ENCODE measurements around the gene KRTAP10-12. TPM values are rescaled to one million over a fixed set of nuclear protein-coding genes. Genes with fewer than 3 reads are reported as not detected.
"Not testable (repeated sequence)": the region's sequence is repeated elsewhere in the genome, so short reads cannot be mapped to it uniquely, and the experiment has no call there.

The KRTAP10-12 gene
- polyA plus RNA-seq, result not detected
- long read RNA-seq, donor 1, result 0 reads
- long read RNA-seq, donor 2, result 0 reads
- long read RNA-seq, donor 3, result 0 reads
- long read RNA-seq, donor 4, result 0 reads
- long read RNA-seq, donor 5, result 0 reads
- long read RNA-seq, donor 6, result 0 reads
- long read RNA-seq, donor 7, result 0 reads
- long read RNA-seq, donor 8, result 0 reads
- long read RNA-seq, donor 9, result 0 reads
- long read RNA-seq, donor 10, result 0 reads
- long read RNA-seq, donor 11, result 0 reads

DNA sequence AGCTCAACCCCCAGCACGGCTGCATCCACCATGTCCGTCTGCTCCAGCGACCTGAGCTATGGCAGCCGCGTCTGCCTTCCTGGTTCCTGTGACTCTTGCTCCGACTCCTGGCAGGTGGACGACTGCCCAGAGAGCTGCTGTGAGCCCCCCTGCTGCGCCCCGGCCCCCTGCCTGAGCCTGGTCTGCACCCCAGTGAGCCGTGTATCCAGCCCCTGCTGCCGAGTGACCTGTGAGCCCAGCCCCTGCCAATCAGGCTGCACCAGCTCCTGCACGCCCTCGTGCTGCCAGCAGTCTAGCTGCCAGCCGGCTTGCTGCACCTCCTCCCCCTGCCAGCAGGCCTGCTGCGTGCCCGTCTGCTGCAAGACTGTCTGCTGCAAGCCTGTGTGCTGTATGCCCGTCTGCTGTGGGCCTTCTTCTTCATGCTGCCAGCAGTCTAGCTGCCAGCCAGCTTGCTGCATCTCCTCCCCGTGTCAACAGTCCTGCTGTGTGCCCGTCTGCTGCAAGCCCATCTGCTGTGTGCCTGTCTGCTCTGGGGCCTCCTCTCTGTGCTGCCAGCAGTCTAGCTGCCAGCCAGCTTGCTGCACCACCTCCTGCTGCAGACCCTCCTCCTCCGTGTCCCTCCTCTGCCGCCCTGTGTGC lies at the start of gene KRTAP10-12:
KRTAP10-12 (plus strand) TSS at position 1 of the 639 bp plus-strand sequence; CDS start at position 31, 30 bp downstream.
- not testable (repeated sequence) for DNase-seq; H3K4me1 ChIP-seq (ENCODE audit: control insufficient read depth, insufficient read depth, low read length); H3K9me3 ChIP-seq (ENCODE audit: control insufficient read depth, low read depth, low read length); H3K4me3 ChIP-seq (ENCODE audit: low read length); H3K36me3 ChIP-seq (ENCODE audit: control insufficient read depth, insufficient read depth, low read length)
- H3K27ac ChIP-seq (ENCODE audit: low read length), result peak within 1 kb of the TSS; percentile 58
- H3K27me3 ChIP-seq (ENCODE audit: control insufficient read depth, insufficient read depth, low read length), result peaks cover 44% of the 10 kb centered on the region
- no CpG with 5 or more reads among the region's 21 CpGs for WGBS (ENCODE audit: insufficient coverage, low lambda C conversion rate)

GRCh38 chr21:44647222-44647552 lies 49.8 kb upstream of the KRTAP10-12 start:
- no peaks in the 10 kb centered on the region for H3K27me3 ChIP-seq (ENCODE audit: control insufficient read depth, insufficient read depth, low read length)
- H3K27ac ChIP-seq (ENCODE audit: low read length), result no peak overlapping the region
- H3K4me3 ChIP-seq (ENCODE audit: low read length), result no peak overlapping the region
- no peaks in the 10 kb centered on the region for H3K9me3 ChIP-seq (ENCODE audit: control insufficient read depth, low read depth, low read length)
- WGBS (ENCODE audit: insufficient coverage, low lambda C conversion rate), result no CpG with 5 or more reads among the region's 8 CpGs
- no peak for DNase-seq
- H3K4me1 ChIP-seq (ENCODE audit: control insufficient read depth, insufficient read depth, low read length), result no peaks in the 10 kb centered on the region
- H3K36me3 ChIP-seq (ENCODE audit: control insufficient read depth, insufficient read depth, low read length), result no peaks in the 10 kb centered on the region

DNA sequence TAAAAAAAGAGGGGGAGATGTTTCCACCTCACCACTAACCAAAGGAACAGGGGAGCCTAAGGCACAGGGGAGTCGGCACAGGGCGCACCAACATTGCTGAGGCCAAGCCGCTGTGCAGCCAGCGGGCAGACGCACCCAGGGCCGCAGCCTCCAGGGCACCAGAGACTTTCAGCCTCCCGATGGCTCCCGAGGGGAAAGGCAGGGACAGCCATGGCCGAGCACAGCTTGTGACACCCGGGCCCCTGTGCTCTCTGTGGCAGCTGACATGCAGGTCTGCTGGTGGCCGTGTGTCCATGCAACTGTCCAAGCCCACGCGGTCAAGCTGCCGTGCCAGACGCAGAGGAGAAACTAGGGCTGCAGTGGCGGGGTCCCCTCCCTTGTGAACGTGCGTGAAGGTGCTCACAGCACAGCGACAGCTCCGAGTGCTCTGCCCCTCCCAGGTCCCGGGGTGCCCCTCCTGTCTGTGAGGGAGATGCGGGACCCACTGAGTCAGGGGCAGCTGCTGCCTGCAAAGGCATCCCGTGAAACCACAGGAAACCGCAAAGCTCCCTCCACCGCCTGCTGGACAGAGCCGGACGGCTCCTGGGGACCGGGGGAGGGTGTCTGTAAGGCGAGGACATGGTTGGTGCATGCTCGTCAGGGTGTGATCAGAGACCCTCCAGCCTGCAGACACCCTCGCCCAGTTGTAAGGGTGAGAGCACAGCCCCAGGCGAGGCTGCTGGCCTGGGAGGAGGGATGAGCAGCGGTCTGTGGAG lies 48.2 kb upstream of the KRTAP10-12 start:
- Histone ChIP-seq H3K27me3 (ENCODE audit: control insufficient read depth, insufficient read depth, low read length) (no peaks in the 10 kb centered on the region), H3K9me3 (ENCODE audit: control insufficient read depth, low read depth, low read length) (no peaks in the 10 kb centered on the region), H3K4me3 (ENCODE audit: low read length) (no peak overlapping the region), H3K27ac (ENCODE audit: low read length) (no peak overlapping the region), H3K36me3 (ENCODE audit: control insufficient read depth, insufficient read depth, low read length) (no peaks in the 10 kb centered on the region), H3K4me1 (ENCODE audit: control insufficient read depth, insufficient read depth, low read length) (no peaks in the 10 kb centered on the region)
- no peak for DNase-seq
- WGBS (ENCODE audit: insufficient coverage, low lambda C conversion rate), result no CpG with 5 or more reads among the region's 33 CpGs

- Histone ChIP-seq H3K36me3 (ENCODE audit: control insufficient read depth, insufficient read depth, low read length) (no peaks in the 10 kb centered on the region), H3K4me1 (ENCODE audit: control insufficient read depth, insufficient read depth, low read length) (no peaks in the 10 kb centered on the region), H3K4me3 (ENCODE audit: low read length) (no peak overlapping the region), H3K9me3 (ENCODE audit: control insufficient read depth, low read depth, low read length) (no peaks in the 10 kb centered on the region), H3K27me3 (ENCODE audit: control insufficient read depth, insufficient read depth, low read length) (no peaks in the 10 kb centered on the region), H3K27ac (ENCODE audit: low read length) (no peak overlapping the region)
- no CpG with 5 or more reads among the region's 18 CpGs for WGBS (ENCODE audit: insufficient coverage, low lambda C conversion rate)
- no peak for DNase-seq
These were observed 47.4 kb upstream of the KRTAP10-12 start for GRCh38 chr21:44649521-44650100.

DNA sequence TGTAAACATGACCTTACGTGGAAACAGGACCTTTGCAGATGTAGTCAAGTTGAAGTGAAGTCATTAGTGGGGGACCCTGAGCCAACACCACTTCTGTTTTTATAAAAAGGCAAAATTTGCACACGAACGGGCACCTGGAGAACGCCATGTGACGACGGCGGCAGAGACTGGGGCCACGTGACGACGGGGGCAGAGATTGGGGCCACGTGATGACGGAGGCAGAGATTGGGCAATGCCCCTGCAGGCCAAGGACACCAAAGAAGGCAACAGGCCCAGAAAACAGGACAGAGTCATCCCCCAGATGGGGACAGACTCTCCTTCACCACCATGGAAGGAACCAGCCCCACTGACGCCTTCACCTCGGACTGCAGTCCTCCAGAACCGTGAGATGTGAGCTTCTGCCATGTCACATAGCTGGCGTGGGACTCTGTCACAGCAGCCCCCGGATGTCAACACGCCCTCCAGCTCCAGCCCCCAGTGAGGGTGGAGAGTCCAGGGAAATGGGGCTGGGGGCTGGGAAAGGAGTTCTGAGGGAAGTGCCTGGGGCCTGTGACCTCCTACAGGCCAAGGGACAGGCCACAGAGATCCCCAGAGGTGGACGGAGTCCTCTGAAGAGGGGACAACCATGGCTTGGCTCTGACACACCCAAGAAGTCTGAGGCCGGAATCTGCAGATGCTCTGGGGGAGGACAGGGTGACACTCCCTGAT lies 46.6 kb upstream of the KRTAP10-12 start:
- H3K27ac ChIP-seq (ENCODE audit: low read length), result no peak overlapping the region
- no peaks in the 10 kb centered on the region for H3K36me3 ChIP-seq (ENCODE audit: control insufficient read depth, insufficient read depth, low read length)
- no peak for DNase-seq
- H3K4me1 ChIP-seq (ENCODE audit: control insufficient read depth, insufficient read depth, low read length), result no peaks in the 10 kb centered on the region
- no peak overlapping the region for H3K4me3 ChIP-seq (ENCODE audit: low read length)
- 88% methylated on average over 7 of the region's 20 CpGs for WGBS (ENCODE audit: insufficient coverage, low lambda C conversion rate)
- no peaks in the 10 kb centered on the region for H3K27me3 ChIP-seq (ENCODE audit: control insufficient read depth, insufficient read depth, low read length)
- no peaks in the 10 kb centered on the region for H3K9me3 ChIP-seq (ENCODE audit: control insufficient read depth, low read depth, low read length)

GRCh38 chr21:44650973-44651675 lies 45.8 kb upstream of the KRTAP10-12 start:
- no CpG with 5 or more reads among the region's 12 CpGs for WGBS (ENCODE audit: insufficient coverage, low lambda C conversion rate)
- Histone ChIP-seq H3K4me3 (ENCODE audit: low read length) (no peak overlapping the region), H3K4me1 (ENCODE audit: control insufficient read depth, insufficient read depth, low read length) (no peaks in the 10 kb centered on the region), H3K9me3 (ENCODE audit: control insufficient read depth, low read depth, low read length) (no peaks in the 10 kb centered on the region), H3K27ac (ENCODE audit: low read length) (no peak overlapping the region), H3K36me3 (ENCODE audit: control insufficient read depth, insufficient read depth, low read length) (no peaks in the 10 kb centered on the region), H3K27me3 (ENCODE audit: control insufficient read depth, insufficient read depth, low read length) (no peaks in the 10 kb centered on the region)
- no peak for DNase-seq

- peaks cover 3% of the 10 kb centered on the region for H3K9me3 ChIP-seq (ENCODE audit: control insufficient read depth, low read depth, low read length)
- no peaks in the 10 kb centered on the region for H3K36me3 ChIP-seq (ENCODE audit: control insufficient read depth, insufficient read depth, low read length)
- H3K27me3 ChIP-seq (ENCODE audit: control insufficient read depth, insufficient read depth, low read length), result no peaks in the 10 kb centered on the region
- H3K4me1 ChIP-seq (ENCODE audit: control insufficient read depth, insufficient read depth, low read length), result no peaks in the 10 kb centered on the region
- WGBS (ENCODE audit: insufficient coverage, low lambda C conversion rate), result no CpG with 5 or more reads among the region's 14 CpGs
- no peak overlapping the region for H3K27ac ChIP-seq (ENCODE audit: low read length)
- no peak overlapping the region for H3K4me3 ChIP-seq (ENCODE audit: low read length)
- DNase-seq, result no peak
These were observed 43.8 kb upstream of the KRTAP10-12 start for GRCh38 chr21:44653123-44653522.

- no peak overlapping the region for H3K4me3 ChIP-seq (ENCODE audit: low read length)
- WGBS (ENCODE audit: insufficient coverage, low lambda C conversion rate), result 100% methylated on average over 1 of the region's 17 CpGs
- no peaks in the 10 kb centered on the region for H3K27me3 ChIP-seq (ENCODE audit: control insufficient read depth, insufficient read depth, low read length)
- DNase-seq, result no peak
- peaks cover 3% of the 10 kb centered on the region for H3K9me3 ChIP-seq (ENCODE audit: control insufficient read depth, low read depth, low read length)
- H3K4me1 ChIP-seq (ENCODE audit: control insufficient read depth, insufficient read depth, low read length), result no peaks in the 10 kb centered on the region
- no peak overlapping the region for H3K27ac ChIP-seq (ENCODE audit: low read length)
- no peaks in the 10 kb centered on the region for H3K36me3 ChIP-seq (ENCODE audit: control insufficient read depth, insufficient read depth, low read length)
These were observed 43.1 kb upstream of the KRTAP10-12 start for GRCh38 chr21:44653656-44654575.

GRCh38 chr21:44654576-44655175 lies 42.3 kb upstream of the KRTAP10-12 start, which contains the start of gene KRTAP12-4:
TSS of gene KRTAP12-4 (minus strand) at chr21:44654659. CDS start at chr21:44654614, 45 bp downstream.
- Histone ChIP-seq H3K9me3 (ENCODE audit: control insufficient read depth, low read depth, low read length) (peaks cover 3% of the 10 kb centered on the region), H3K4me3 (ENCODE audit: low read length) (no peak within 1 kb of the TSS), H3K36me3 (ENCODE audit: control insufficient read depth, insufficient read depth, low read length) (no peaks in the 10 kb centered on the region), H3K4me1 (ENCODE audit: control insufficient read depth, insufficient read depth, low read length) (no peaks in the 10 kb centered on the region), H3K27me3 (ENCODE audit: control insufficient read depth, insufficient read depth, low read length) (no peaks in the 10 kb centered on the region), H3K27ac (ENCODE audit: low read length) (no peak within 1 kb of the TSS)
- WGBS (ENCODE audit: insufficient coverage, low lambda C conversion rate), result no CpG with 5 or more reads among the region's 9 CpGs
- no peak for DNase-seq

All from large intestine (tissue), 12 donors.